ENCODE results near the gene STARD13.

Gene STARD13

GRCh38 chr13:33283195-33283911, 2.2 kb downstream of the STARD13 start:
- peak overlapping the region; percentile 88 for H3K4me3 ChIP-seq (ENCODE audit: low read depth in 1 of 2, low read length in 2 of 2)
- peak overlapping the region; percentile 99 for H3K27ac ChIP-seq (ENCODE audit: low read length)
- peaks cover 7 to 31% of the 10 kb centered on the region in 2 donors for H3K4me1 ChIP-seq (ENCODE audit: control insufficient read depth in 1 of 2, insufficient read depth in 2 of 2, low read length in 2 of 2)
- H3K9me3 ChIP-seq (ENCODE audit: control insufficient read depth in 1 of 2, low read length in 2 of 2): no peaks in the 10 kb centered on the region
- H3K27me3 ChIP-seq (ENCODE audit: low read depth, low read length): no peaks in the 10 kb centered on the region
- peaks cover 0 to 29% of the 10 kb centered on the region in 2 donors for H3K36me3 ChIP-seq (ENCODE audit: control insufficient read depth in 1 of 2, insufficient read depth in 2 of 2, low read length in 2 of 2)

GRCh38 chr13:33281951-33282595, 3.5 kb downstream of the STARD13 start:
- Histone ChIP-seq H3K27ac (ENCODE audit: low read length) (peak overlapping the region; percentile 48), H3K36me3 (ENCODE audit: control insufficient read depth in 1 of 2, insufficient read depth in 2 of 2, low read length in 2 of 2) (peaks cover 0 to 32% of the 10 kb centered on the region in 2 donors), H3K9me3 (ENCODE audit: control insufficient read depth in 1 of 2, low read length in 2 of 2) (no peaks in the 10 kb centered on the region), H3K27me3 (ENCODE audit: low read depth, low read length) (no peaks in the 10 kb centered on the region), H3K4me1 (ENCODE audit: control insufficient read depth in 1 of 2, insufficient read depth in 2 of 2, low read length in 2 of 2) (peaks cover 13 to 44% of the 10 kb centered on the region in 2 donors), H3K4me3 (ENCODE audit: low read depth in 1 of 2, low read length in 2 of 2) (peak overlapping the region in 1 of 2 donors; percentile 88)

DNA sequence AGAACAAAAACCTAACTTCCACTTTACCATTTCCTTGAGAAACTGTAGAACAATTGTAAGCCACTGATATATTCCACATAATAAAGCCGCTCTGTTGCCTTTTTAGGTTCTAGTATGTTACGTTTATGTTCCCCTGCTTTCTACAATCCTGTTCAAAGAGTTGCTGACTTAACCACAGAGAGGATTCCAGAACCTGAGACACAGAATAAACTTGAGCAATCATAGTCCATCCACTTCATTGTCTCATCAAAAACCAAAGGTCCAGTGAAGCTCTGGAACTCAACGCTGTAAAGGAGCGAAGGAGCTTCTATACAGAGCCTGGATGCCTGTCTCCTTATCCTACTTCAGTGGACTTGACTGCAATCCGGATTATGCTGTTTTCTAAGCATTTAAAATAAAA, 4.6 kb downstream of the STARD13 start:
- peaks cover 20 to 51% of the 10 kb centered on the region in 2 donors for H3K4me1 ChIP-seq (ENCODE audit: control insufficient read depth in 1 of 2, insufficient read depth in 2 of 2, low read length in 2 of 2)
- no peaks in the 10 kb centered on the region for H3K27me3 ChIP-seq (ENCODE audit: low read depth, low read length)
- H3K4me3 ChIP-seq (ENCODE audit: low read depth in 1 of 2, low read length in 2 of 2): no peak overlapping the region
- H3K9me3 ChIP-seq (ENCODE audit: control insufficient read depth in 1 of 2, low read length in 2 of 2): no peaks in the 10 kb centered on the region
- peak overlapping the region; percentile 48 for H3K27ac ChIP-seq (ENCODE audit: low read length)
- peaks cover 0 to 26% of the 10 kb centered on the region in 2 donors for H3K36me3 ChIP-seq (ENCODE audit: control insufficient read depth in 1 of 2, insufficient read depth in 2 of 2, low read length in 2 of 2)

DNA sequence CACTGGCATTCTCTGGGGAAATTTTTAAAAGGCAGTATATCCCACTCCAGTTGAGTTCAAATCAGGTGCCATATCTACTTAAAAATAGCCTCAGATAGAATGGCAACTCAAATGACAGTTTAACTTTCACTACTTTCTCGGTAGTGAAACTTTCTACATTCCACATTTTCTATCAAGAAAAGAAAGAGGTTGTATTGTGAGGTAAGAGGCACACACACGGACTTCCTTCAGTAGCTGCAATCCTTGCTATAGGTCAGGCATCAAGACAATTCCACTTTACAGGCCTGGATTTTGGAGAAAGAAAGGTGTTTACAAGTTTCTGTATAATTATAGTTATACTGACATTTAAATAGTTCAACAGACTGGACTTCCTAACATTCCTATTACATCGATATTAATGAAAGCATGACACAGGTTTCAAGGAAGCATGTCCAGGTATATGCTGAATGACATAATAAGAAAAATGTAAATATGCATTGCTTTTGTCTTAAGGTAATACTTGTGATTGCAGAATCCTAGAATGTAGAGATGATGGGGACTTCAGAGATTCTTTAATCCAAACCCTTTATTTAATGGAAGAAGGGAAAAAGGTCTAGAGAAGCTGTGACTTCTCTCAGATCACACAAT, 5.2 kb downstream of the STARD13 start:
- H3K4me1 ChIP-seq (ENCODE audit: control insufficient read depth in 1 of 2, insufficient read depth in 2 of 2, low read length in 2 of 2): peaks cover 20 to 55% of the 10 kb centered on the region in 2 donors
- peaks cover 0 to 23% of the 10 kb centered on the region in 2 donors for H3K36me3 ChIP-seq (ENCODE audit: control insufficient read depth in 1 of 2, insufficient read depth in 2 of 2, low read length in 2 of 2)
- H3K4me3 ChIP-seq (ENCODE audit: low read depth in 1 of 2, low read length in 2 of 2): no peak overlapping the region
- H3K27ac ChIP-seq (ENCODE audit: low read length): peak overlapping the region; percentile 48
- H3K27me3 ChIP-seq (ENCODE audit: low read depth, low read length): no peaks in the 10 kb centered on the region
- no peaks in the 10 kb centered on the region for H3K9me3 ChIP-seq (ENCODE audit: control insufficient read depth in 1 of 2, low read length in 2 of 2)

DNA sequence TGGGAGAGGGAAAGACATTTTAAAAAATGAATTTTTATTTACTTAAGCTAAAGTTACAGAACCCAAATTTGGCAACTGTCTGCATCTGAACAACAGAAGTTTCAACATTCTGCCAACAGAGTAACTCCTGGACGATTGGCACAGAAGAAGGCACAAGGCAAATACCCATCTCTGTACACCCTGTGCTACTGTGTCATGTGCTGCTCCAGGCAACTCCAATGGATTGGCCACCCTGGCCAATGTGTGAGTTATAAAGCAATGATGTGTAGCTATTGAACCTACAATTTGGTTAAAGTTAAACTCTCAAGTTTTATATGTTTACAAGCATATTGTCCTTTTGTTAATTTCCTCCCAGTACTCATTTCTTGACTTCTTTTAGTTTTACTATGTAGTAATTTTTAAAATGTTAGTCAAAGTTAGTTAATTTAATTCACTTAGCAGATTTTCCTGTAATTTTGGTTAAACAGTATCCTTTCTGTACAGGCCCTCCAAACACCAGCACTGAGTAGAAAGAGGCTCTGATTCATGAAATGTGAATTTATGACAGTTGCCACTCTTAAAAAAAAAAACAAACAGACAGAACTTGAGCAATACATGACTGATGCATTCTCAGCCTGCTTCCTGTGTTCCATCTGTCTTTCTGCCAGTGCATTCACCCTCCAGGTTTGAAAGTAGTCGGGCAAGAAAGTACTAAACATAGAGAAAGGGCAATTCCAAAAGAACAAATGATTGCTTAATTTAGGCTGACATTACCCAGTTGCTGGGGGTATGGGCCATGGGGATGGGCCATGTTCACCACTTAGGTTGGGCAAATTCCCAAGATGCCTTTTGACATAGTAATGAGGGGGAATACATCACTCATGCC, 5.9 kb downstream of the STARD13 start:
- H3K4me3 ChIP-seq (ENCODE audit: low read depth in 1 of 2, low read length in 2 of 2): no peak overlapping the region
- peaks cover 0 to 16% of the 10 kb centered on the region in 2 donors for H3K36me3 ChIP-seq (ENCODE audit: control insufficient read depth in 1 of 2, insufficient read depth in 2 of 2, low read length in 2 of 2)
- H3K9me3 ChIP-seq (ENCODE audit: control insufficient read depth in 1 of 2, low read length in 2 of 2): no peaks in the 10 kb centered on the region
- H3K27me3 ChIP-seq (ENCODE audit: low read depth, low read length): no peaks in the 10 kb centered on the region
- peak overlapping the region; percentile 48 for H3K27ac ChIP-seq (ENCODE audit: low read length)
- peaks cover 20 to 55% of the 10 kb centered on the region in 2 donors for H3K4me1 ChIP-seq (ENCODE audit: control insufficient read depth in 1 of 2, insufficient read depth in 2 of 2, low read length in 2 of 2)

DNA sequence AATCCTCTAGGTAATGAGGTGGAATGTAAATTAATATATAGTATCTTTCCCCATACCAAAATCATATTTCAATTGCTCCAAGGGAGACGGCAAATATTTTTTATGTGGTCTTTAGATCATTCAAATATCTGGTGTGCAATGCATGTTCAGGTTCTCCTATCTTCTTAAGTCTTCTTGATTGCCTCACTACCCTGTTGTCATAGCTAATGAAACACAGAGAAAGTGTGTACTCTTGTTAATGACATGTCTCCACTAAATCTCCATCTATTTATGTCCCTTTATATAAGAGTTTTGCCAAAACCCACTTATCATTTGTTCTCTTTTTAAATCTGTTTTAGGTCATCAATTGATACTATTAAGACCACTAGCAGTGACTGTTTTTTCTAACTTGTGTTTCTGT, 6.6 kb downstream of the STARD13 start:
- Histone ChIP-seq H3K4me1 (ENCODE audit: control insufficient read depth in 1 of 2, insufficient read depth in 2 of 2, low read length in 2 of 2) (peaks cover 20 to 55% of the 10 kb centered on the region in 2 donors), H3K27me3 (ENCODE audit: low read depth, low read length) (no peaks in the 10 kb centered on the region), H3K9me3 (ENCODE audit: control insufficient read depth in 1 of 2, low read length in 2 of 2) (no peaks in the 10 kb centered on the region), H3K4me3 (ENCODE audit: low read depth in 1 of 2, low read length in 2 of 2) (no peak overlapping the region), H3K27ac (ENCODE audit: low read length) (peak overlapping the region; percentile 48), H3K36me3 (ENCODE audit: control insufficient read depth in 1 of 2, insufficient read depth in 2 of 2, low read length in 2 of 2) (peaks cover 0 to 16% of the 10 kb centered on the region in 2 donors)

- Histone ChIP-seq H3K4me3 (ENCODE audit: low read depth in 1 of 2, low read length in 2 of 2) (no peak overlapping the region), H3K4me1 (ENCODE audit: control insufficient read depth in 1 of 2, insufficient read depth in 2 of 2, low read length in 2 of 2) (peaks cover 20 to 55% of the 10 kb centered on the region in 2 donors), H3K27me3 (ENCODE audit: low read depth, low read length) (no peaks in the 10 kb centered on the region), H3K27ac (ENCODE audit: low read length) (peak overlapping the region; percentile 70), H3K36me3 (ENCODE audit: control insufficient read depth in 1 of 2, insufficient read depth in 2 of 2, low read length in 2 of 2) (peaks cover 0 to 16% of the 10 kb centered on the region in 2 donors), H3K9me3 (ENCODE audit: control insufficient read depth in 1 of 2, low read length in 2 of 2) (no peaks in the 10 kb centered on the region)
Observed at GRCh38 chr13:33277946-33278345, 7.6 kb downstream of the STARD13 start.

- peaks cover 22 to 62% of the 10 kb centered on the region in 2 donors for H3K4me1 ChIP-seq (ENCODE audit: control insufficient read depth in 1 of 2, insufficient read depth in 2 of 2, low read length in 2 of 2)
- no peaks in the 10 kb centered on the region for H3K9me3 ChIP-seq (ENCODE audit: control insufficient read depth in 1 of 2, low read length in 2 of 2)
- no peaks in the 10 kb centered on the region for H3K27me3 ChIP-seq (ENCODE audit: low read depth, low read length)
- H3K36me3 ChIP-seq (ENCODE audit: control insufficient read depth in 1 of 2, insufficient read depth in 2 of 2, low read length in 2 of 2): peaks cover 0 to 13% of the 10 kb centered on the region in 2 donors
- H3K27ac ChIP-seq (ENCODE audit: low read length): peak overlapping the region; percentile 70
- no peak overlapping the region for H3K4me3 ChIP-seq (ENCODE audit: low read depth in 1 of 2, low read length in 2 of 2)
Observed at GRCh38 chr13:33277037-33277740, 8.4 kb downstream of the STARD13 start.

DNA sequence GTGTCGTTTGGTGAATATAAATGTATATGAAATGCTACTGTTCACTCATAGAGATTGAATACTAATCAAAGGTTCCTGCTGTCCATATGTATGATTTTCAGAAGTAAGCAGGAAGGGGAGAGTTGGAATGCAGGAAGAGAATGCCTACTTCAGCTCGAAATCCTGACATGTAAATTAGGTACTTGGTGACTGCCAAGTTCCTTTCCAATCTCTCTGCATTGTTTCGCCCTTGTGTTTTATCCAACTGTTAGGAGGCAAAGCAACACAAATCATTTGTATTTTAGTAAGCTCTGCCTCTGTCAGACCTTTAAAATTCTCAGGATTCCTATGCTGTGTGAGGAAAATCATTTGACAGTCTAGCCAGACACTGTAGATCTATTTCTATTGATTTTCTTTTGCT, 9.0 kb downstream of the STARD13 start:
- H3K9me3 ChIP-seq (ENCODE audit: control insufficient read depth in 1 of 2, low read length in 2 of 2): no peaks in the 10 kb centered on the region
- no peak overlapping the region for H3K4me3 ChIP-seq (ENCODE audit: low read depth in 1 of 2, low read length in 2 of 2)
- H3K27me3 ChIP-seq (ENCODE audit: low read depth, low read length): no peaks in the 10 kb centered on the region
- peak overlapping the region; percentile 70 for H3K27ac ChIP-seq (ENCODE audit: low read length)
- H3K4me1 ChIP-seq (ENCODE audit: control insufficient read depth in 1 of 2, insufficient read depth in 2 of 2, low read length in 2 of 2): peaks cover 28 to 64% of the 10 kb centered on the region in 2 donors
- peaks cover 0 to 13% of the 10 kb centered on the region in 2 donors for H3K36me3 ChIP-seq (ENCODE audit: control insufficient read depth in 1 of 2, insufficient read depth in 2 of 2, low read length in 2 of 2)

GRCh38 chr13:33275916-33276315, 9.6 kb downstream of the STARD13 start:
- Histone ChIP-seq H3K4me3 (ENCODE audit: low read depth in 1 of 2, low read length in 2 of 2) (no peak overlapping the region), H3K36me3 (ENCODE audit: control insufficient read depth in 1 of 2, insufficient read depth in 2 of 2, low read length in 2 of 2) (peaks cover 0 to 13% of the 10 kb centered on the region in 2 donors), H3K9me3 (ENCODE audit: control insufficient read depth in 1 of 2, low read length in 2 of 2) (no peaks in the 10 kb centered on the region), H3K4me1 (ENCODE audit: control insufficient read depth in 1 of 2, insufficient read depth in 2 of 2, low read length in 2 of 2) (peaks cover 34 to 67% of the 10 kb centered on the region in 2 donors), H3K27ac (ENCODE audit: low read length) (no peak overlapping the region), H3K27me3 (ENCODE audit: low read depth, low read length) (no peaks in the 10 kb centered on the region)

Measured in muscle layer of duodenum (tissue), 2 donors.